Muscle layer of colon (tissue), 2 donors: ENCODE data around the gene ZNF331.
"Not testable (repeated sequence)": the region's sequence is repeated elsewhere in the genome, so short reads cannot be mapped to it uniquely, and the experiment has no call there.

Experiments
- H3K27ac ChIP-seq: one replicate; pipeline ENCODE4 v1.7.0; 2013; ENCODE audit warnings: low read depth, mild to moderate bottlenecking, low read length, moderate library complexity
- H3K27me3 ChIP-seq, 2 donors: one replicate each; pipeline ENCODE4 v1.7.0; 2013; ENCODE audit warnings: low read length in 2 of 2, mild to moderate bottlenecking in 2 of 2; ENCODE audit not compliant: insufficient read depth in 2 of 2, control insufficient read depth in 1 of 2
- H3K36me3 ChIP-seq: one replicate; pipeline ENCODE4 v1.7.0; 2013; ENCODE audit warnings: mild to moderate bottlenecking, low read length; ENCODE audit not compliant: insufficient read depth
- H3K4me1 ChIP-seq: one replicate; pipeline ENCODE4 v1.7.0; 2013; ENCODE audit warnings: mild to moderate bottlenecking, low read length; ENCODE audit not compliant: insufficient read depth
- H3K4me3 ChIP-seq, 2 donors: one replicate each; pipeline ENCODE4 v1.7.0; 2013; ENCODE audit warnings: low read length in 2 of 2, low read depth in 1 of 2, mild to moderate bottlenecking in 1 of 2, moderate library complexity in 1 of 2
- H3K9ac ChIP-seq: one replicate; pipeline ENCODE4 v1.7.0; 2013; ENCODE audit warnings: low read length
- H3K9me3 ChIP-seq: one replicate; pipeline ENCODE4 v1.7.0; 2013; ENCODE audit warnings: mild to moderate bottlenecking, low read length
- donor health status: abdominal sarcoma.
- donor health status: Adenocarcinoma of cecum.

ZNF331 gene

GRCh38 chr19:53537521-53538377 is at the start of gene ZNF331:
Gene ZNF331, plus strand, starts transcription at chr19:53538145. Its CDS starts 31,232 bp downstream, at chr19:53569377.
- Histone ChIP-seq H3K4me3 (peak within 1 kb of the TSS; percentile 57 to 70), H3K4me1 (no peaks in the 10 kb centered on the region), H3K27ac (peak within 1 kb of the TSS; percentile 85), H3K27me3 (no peaks in the 10 kb centered on the region), H3K36me3 (peaks cover 9% of the 10 kb centered on the region), H3K9me3 (no peaks in the 10 kb centered on the region), H3K9ac (peak within 1 kb of the TSS; percentile 44)

- Histone ChIP-seq H3K27ac (no peak overlapping the region), H3K36me3 (peaks cover 19% of the 10 kb centered on the region), H3K4me1 (no peaks in the 10 kb centered on the region), H3K27me3 (no peaks in the 10 kb centered on the region), H3K9me3 (peaks cover 3% of the 10 kb centered on the region), H3K4me3 (no peak overlapping the region), H3K9ac (no peak overlapping the region)
These were observed 45.8 kb upstream of the ZNF331 start for GRCh38 chr19:53492153-53492552.

- H3K27me3 ChIP-seq, H3K27ac ChIP-seq, H3K36me3 ChIP-seq, H3K9ac ChIP-seq, H3K9me3 ChIP-seq, H3K4me3 ChIP-seq, H3K4me1 ChIP-seq: not testable (repeated sequence)
These were observed 40.5 kb upstream of the ZNF331 start for GRCh38 chr19:53497311-53498023.

- H3K9me3 ChIP-seq, H3K9ac ChIP-seq, H3K36me3 ChIP-seq, H3K27me3 ChIP-seq, H3K27ac ChIP-seq, H3K4me3 ChIP-seq, H3K4me1 ChIP-seq: not testable (repeated sequence)
These were observed 39.9 kb upstream of the ZNF331 start for GRCh38 chr19:53498024-53498395.

- H3K27ac ChIP-seq, H3K27me3 ChIP-seq, H3K4me3 ChIP-seq, H3K4me1 ChIP-seq, H3K9me3 ChIP-seq, H3K9ac ChIP-seq, H3K36me3 ChIP-seq: not testable (repeated sequence)
These were observed 34.8 kb upstream of the ZNF331 start for GRCh38 chr19:53503151-53503550.

- H3K4me3 ChIP-seq, H3K9me3 ChIP-seq, H3K27me3 ChIP-seq, H3K36me3 ChIP-seq, H3K27ac ChIP-seq, H3K4me1 ChIP-seq, H3K9ac ChIP-seq: not testable (repeated sequence)
These were observed 34.1 kb upstream of the ZNF331 start for GRCh38 chr19:53503671-53504364.

- not testable (repeated sequence) for H3K4me1 ChIP-seq, H3K9ac ChIP-seq, H3K27me3 ChIP-seq, H3K36me3 ChIP-seq, H3K9me3 ChIP-seq, H3K27ac ChIP-seq
- H3K4me3 ChIP-seq, result peak overlapping the region in 1 of 2 donors; percentile 2
These were observed 33.6 kb upstream of the ZNF331 start for GRCh38 chr19:53504365-53504703.

GRCh38 chr19:53504885-53505284 is 33.1 kb upstream of the ZNF331 start:
- Histone ChIP-seq H3K27ac (no peak overlapping the region), H3K36me3 (no peaks in the 10 kb centered on the region), H3K4me1 (no peaks in the 10 kb centered on the region), H3K9ac (no peak overlapping the region), H3K9me3 (no peaks in the 10 kb centered on the region), H3K27me3 (peaks cover 0 to 5% of the 10 kb centered on the region in 2 donors), H3K4me3 (peak overlapping the region in 1 of 2 donors; percentile 2)

- no peaks in the 10 kb centered on the region for H3K4me1 ChIP-seq
- no peaks in the 10 kb centered on the region for H3K36me3 ChIP-seq
- H3K27ac ChIP-seq, result no peak overlapping the region
- H3K9ac ChIP-seq, result no peak overlapping the region
- H3K27me3 ChIP-seq, result peaks cover 0 to 5% of the 10 kb centered on the region in 2 donors
- H3K9me3 ChIP-seq, result no peaks in the 10 kb centered on the region
- no peak overlapping the region for H3K4me3 ChIP-seq
These were observed 31.2 kb upstream of the ZNF331 start for GRCh38 chr19:53506728-53507127.

- no peak overlapping the region for H3K9ac ChIP-seq
- no peaks in the 10 kb centered on the region for H3K4me1 ChIP-seq
- no peaks in the 10 kb centered on the region for H3K9me3 ChIP-seq
- no peaks in the 10 kb centered on the region for H3K36me3 ChIP-seq
- no peak overlapping the region for H3K27ac ChIP-seq
- H3K27me3 ChIP-seq, result peaks cover 0 to 5% of the 10 kb centered on the region in 2 donors
- H3K4me3 ChIP-seq, result no peak overlapping the region
These were observed 30.2 kb upstream of the ZNF331 start for GRCh38 chr19:53507523-53508442.

- H3K4me3 ChIP-seq, result no peak overlapping the region
- no peaks in the 10 kb centered on the region for H3K36me3 ChIP-seq
- peaks cover 0 to 5% of the 10 kb centered on the region in 2 donors for H3K27me3 ChIP-seq
- no peaks in the 10 kb centered on the region for H3K9me3 ChIP-seq
- no peak overlapping the region for H3K9ac ChIP-seq
- no peak overlapping the region for H3K27ac ChIP-seq
- H3K4me1 ChIP-seq, result no peaks in the 10 kb centered on the region
These were observed 28.5 kb upstream of the ZNF331 start for GRCh38 chr19:53509443-53509842.
